GM18505 (cell line): ENCODE results near the gene LRP3.
"Not testable (repeated sequence)": the region's sequence is repeated elsewhere in the genome, so short reads cannot be mapped to it uniquely, and the experiment has no call there.

Source experiments
- ATAC-seq: cut with Tn5 transposase; IDR thresholded peaks from one replicate; pipeline ENCODE4 v1.9.1; 2021; ENCODE audit not compliant: unreplicated experiment
- POLR2A ChIP-seq: IDR thresholded peaks from 4 replicates; pipeline ENCODE4 v1.6.1; 2011; ENCODE audit warnings: borderline replicate concordance; ENCODE audit not compliant: insufficient read depth, insufficient read length; ENCODE audit errors: extremely low read depth

LRP3 gene

GRCh38 chr19:33203529-33203928 is 9.4 kb downstream of the LRP3 start:
- TF ChIP-seq POLR2A, result no peak
- ATAC-seq, result no peak

- no peak for ATAC-seq
- TF ChIP-seq POLR2A, result no peak
Measured at GRCh38 chr19:33204136-33204973, 10.2 kb downstream of the LRP3 start.

- TF ChIP-seq POLR2A, result no peak
Measured at GRCh38 chr19:33205110-33205509, 11.0 kb downstream of the LRP3 start.

GRCh38 chr19:33205531-33206260 is 11.6 kb downstream of the LRP3 start:
- no peak for TF ChIP-seq POLR2A
- ATAC-seq, result no peak

More at GRCh38 chr19:33205110-33205509, 11.0 kb downstream of the LRP3 start:
- no peak for ATAC-seq

GRCh38 chr19:33206261-33207039 is 12.3 kb downstream of the LRP3 start:
- ATAC-seq, result no peak
- no peak for TF ChIP-seq POLR2A

GRCh38 chr19:33207040-33207620 is 13.0 kb downstream of the LRP3 start:
- no peak for TF ChIP-seq POLR2A
- ATAC-seq, result no peak

- no peak for ATAC-seq
- no peak for TF ChIP-seq POLR2A
Measured at GRCh38 chr19:33207903-33208302, 13.8 kb downstream of the LRP3 start.

GRCh38 chr19:33208371-33208895 is 14.3 kb downstream of the LRP3 start:
- no peak for TF ChIP-seq POLR2A
- ATAC-seq, result no peak

GRCh38 chr19:33208904-33209849 is 15.0 kb downstream of the LRP3 start:
- TF ChIP-seq POLR2A, result no peak
- no peak for ATAC-seq

- ATAC-seq, result not testable (repeated sequence)
Measured at GRCh38 chr19:33209850-33210230, 15.7 kb downstream of the LRP3 start.

GRCh38 chr19:33210266-33210940 is 16.3 kb downstream of the LRP3 start:
- ATAC-seq, result no peak
- no peak for TF ChIP-seq POLR2A
